DOHH2 (cell line): Measurements from ENCODE around the gene INTS15.

ENCODE experiments used
- EZH2phosphoT487 ChIP-seq: fragments of 200-600 bp; sonication (generic); IDR thresholded peaks from 2 replicates; pipeline ENCODE4 v1.6.1; 2017; ENCODE audit warnings: borderline replicate concordance, mild to moderate bottlenecking, antibody characterized with exemption, low read length, moderate library complexity, mixed read lengths
- TF ChIP-seq, protein P1 (sequence below): fragments of 200-600 bp; sonication (generic); IDR thresholded peaks from one replicate; pipeline ENCODE4 v1.5.1; 2014; ENCODE audit warnings: antibody characterized with exemption, mild to moderate bottlenecking, low read depth, low read length; ENCODE audit not compliant: poor library complexity, severe bottlenecking

DNA sequence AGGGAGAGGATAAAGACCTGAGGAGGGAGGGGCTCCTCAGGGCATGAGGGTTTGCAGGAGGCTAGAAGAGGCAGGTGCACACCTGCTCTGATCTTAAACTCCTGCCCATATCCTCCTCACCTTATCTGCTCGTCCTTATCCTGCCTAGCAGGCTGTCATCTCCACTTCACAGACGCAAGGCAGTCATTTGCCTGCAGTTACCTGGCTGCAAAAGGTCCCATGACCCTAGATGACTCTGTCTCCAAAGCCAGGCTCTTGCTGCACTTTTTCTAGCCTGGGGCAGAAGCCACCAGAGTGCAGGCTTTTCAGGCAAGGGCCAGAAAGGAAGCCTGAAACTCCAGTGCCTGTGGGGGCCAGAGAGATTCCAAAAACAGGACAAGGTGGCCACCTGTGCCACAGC, 23.9 kb downstream of the INTS15 start:
- TF ChIP-seq, protein P1, sequence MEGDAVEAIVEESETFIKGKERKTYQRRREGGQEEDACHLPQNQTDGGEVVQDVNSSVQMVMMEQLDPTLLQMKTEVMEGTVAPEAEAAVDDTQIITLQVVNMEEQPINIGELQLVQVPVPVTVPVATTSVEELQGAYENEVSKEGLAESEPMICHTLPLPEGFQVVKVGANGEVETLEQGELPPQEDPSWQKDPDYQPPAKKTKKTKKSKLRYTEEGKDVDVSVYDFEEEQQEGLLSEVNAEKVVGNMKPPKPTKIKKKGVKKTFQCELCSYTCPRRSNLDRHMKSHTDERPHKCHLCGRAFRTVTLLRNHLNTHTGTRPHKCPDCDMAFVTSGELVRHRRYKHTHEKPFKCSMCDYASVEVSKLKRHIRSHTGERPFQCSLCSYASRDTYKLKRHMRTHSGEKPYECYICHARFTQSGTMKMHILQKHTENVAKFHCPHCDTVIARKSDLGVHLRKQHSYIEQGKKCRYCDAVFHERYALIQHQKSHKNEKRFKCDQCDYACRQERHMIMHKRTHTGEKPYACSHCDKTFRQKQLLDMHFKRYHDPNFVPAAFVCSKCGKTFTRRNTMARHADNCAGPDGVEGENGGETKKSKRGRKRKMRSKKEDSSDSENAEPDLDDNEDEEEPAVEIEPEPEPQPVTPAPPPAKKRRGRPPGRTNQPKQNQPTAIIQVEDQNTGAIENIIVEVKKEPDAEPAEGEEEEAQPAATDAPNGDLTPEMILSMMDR = no peak
- no peak for TF ChIP-seq EZH2phosphoT487
